NCI-H1930 (cell line): ENCODE results near the gene FCHSD2.
"Not testable (repeated sequence)": the region's sequence is repeated elsewhere in the genome, so short reads cannot be mapped to it uniquely, and the experiment has no call there.

Experiments used
- DNase-seq, 2 experiments: peaks; one replicate each; lab custom pipeline; 2025; lab: John Stamatoyannopoulos, UW

FCHSD2 gene

DNA sequence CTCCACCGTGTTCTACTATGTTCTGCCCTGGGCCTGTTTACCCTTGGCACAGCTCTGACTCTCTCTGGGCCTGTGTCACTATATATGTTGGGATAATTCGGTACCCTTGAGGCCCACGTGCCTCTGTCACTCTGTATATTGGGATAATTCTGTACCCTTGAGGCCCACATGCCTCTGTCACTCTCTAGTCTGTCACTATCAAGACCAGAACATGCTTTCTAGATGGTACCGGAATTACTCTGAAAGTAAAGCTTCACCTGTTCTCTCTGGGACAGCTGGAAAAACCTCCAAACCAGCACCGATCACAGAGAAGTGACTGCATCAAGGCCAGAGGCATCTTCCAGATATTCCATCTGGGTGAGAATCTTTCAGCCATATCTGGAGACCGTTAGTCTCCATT, 9.3 kb upstream of the FCHSD2 start:
- no peak for DNase-seq

DNA sequence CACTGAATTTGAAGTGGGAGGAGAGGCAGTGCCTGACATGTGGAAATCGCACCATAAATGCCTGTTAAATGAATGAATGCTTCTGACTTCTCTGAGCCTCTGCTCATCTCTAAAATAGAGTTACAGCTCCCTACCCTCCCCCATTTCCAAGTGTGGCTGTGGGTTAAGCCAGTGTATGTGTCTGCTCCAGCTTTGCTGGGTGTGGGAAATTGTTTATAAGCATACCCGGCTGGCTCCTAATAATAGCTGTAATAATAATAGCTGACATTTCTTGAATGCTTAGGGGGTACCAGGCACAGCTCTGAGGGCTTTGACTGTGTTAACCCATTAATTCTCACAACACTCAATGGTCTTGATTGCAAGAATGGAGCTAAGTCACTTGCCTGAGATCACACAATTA, 7.0 kb upstream of the FCHSD2 start:
- no peak for DNase-seq

DNA sequence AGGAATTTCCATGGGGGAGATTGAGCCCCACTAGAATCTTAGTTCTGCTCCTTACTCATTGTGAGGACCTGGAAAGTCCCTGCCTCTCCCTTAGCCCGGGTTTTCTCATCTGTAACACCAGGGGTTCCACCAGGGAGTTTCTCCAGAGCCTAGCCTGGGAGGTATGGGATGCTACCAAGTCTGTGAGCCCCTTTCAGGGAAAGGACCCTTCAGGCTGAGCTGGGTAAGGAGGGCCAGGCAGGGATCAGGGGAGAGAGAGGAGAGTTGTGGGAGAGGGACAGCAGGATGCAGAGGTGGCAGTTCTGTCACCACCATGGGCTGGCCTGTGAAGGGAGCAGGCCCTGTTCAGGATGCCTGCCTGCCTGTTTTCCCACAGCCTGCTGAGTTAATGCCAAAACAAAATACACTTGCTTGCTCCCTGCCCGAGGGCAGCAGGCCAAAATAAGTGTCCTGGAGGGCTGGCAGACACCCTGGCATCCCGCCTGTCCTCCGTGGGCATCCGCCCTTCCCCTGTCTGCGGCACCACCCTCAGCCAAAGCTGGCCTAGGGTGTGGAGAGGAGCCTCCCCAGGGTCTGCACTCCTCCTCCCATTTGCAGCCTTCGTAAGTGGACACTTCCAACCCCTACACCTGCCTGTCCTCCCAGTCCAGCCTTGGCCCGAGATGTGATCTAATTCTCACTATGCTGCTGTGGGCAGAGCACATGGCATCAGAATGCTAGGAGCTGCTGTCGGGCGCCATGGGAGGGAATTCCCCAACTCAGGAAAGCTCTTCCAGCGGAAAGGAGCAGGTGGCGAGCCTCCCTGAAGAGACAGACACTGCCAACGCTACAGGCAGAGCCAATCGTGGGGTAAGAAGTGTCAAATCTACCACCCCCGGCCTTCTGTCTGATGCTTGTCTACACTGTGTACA, 5.9 kb upstream of the FCHSD2 start:
- no peak for DNase-seq

DNA sequence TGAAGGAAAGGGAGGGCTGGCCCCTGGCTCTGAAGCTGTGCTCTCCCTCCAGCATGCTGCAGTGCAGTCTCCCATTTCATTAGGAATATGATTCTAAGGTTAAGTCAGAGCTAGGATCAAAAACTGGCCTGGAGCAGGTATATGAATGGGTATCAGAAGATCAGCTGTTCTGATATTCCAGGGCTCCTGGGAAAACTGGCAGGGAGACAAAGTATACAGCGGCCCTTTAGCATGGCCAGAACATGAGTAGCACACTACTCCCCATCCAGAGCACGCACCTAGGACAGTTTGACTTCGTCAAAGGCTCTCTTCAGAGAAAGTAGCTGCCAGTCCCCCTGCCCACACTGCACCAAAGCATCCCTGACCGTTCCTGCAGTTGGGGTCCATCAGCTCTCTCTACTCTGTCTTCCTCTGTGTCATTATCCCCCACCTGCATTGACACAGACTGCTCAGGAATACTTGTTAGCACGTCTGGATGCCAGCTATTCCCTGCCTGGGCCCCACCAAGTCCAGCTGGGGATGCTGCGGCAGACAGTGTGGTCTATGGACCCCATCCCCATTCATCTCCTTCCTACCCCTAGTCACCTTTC, 4.0 kb upstream of the FCHSD2 start:
- no peak for DNase-seq

DNA sequence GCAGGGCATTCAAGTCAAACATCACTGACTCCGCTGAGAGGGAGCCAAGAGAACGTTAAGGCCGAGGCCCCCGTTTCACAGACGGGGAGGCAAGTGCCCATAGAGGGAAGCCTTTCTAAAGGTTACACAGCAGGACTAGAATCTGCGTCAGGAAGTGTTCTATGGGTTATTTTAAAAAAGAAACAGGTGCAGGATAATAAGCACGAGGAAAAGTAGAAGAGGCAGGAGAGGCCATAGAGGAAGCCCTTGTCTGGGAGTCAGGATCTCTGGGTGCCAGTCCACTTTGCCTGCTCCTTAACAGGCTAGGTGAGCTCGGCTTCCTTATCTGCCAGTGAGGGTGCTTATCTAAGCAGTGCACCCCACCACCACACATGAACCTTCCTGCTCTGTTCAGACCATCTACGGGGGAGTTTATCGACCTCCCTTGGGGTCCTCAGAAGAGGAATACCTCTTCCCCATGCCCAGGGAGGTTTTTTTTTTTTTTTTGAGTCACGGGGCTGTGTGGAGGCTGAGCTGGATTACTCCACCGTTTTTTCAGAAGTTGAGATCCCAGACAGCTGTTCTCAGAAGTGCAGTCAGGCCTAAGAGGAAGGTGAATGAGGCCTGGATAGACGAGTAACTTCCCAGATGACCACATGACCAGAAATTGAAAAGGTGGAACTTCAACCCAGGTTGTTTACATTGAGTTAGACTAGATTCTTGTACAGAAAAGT, 1.2 kb upstream of the FCHSD2 start:
- DNase-seq, result no peak

DNA sequence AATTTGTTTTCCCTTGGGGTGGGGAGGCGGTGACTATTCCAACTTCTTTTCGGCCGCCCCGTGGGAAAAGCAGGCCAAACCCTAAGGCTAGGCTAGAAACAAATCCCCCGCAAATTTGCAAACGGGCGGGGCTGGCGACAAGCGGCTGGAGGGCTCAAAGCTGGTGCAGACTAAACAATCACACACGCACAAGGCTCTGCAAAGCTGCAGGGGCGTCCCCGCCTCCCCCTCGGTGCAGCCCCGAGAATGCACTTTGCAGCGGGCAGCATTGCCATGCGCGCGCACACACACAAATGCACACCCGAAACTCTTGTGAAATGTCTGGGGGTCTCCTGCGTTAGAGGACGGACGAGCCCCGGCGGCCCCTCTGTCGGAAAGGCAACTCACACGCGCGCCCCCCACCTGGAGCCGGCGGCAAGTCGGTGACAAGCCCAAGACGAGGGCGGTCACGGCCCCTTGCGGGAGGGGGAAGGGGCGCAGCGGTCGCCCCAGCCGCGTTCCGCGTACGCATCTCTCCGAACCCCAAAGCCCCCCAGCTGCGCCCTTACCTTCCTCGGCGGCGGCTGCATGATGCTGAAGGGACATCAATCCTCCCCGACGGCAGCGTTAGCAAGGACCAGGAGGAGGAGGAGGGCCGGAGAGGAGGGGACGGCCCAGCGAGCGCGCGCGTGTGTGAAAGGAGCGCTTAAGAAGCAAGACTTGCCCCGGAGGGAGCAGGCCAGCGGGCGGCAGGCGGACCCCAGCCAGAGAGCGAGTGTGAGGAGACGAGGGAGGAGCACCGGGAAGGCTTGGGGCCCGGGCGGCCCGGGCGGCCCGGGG, 600 bp downstream of the FCHSD2 start:
- peak in 1 of 2 experiments; percentile 68 for DNase-seq

DNA sequence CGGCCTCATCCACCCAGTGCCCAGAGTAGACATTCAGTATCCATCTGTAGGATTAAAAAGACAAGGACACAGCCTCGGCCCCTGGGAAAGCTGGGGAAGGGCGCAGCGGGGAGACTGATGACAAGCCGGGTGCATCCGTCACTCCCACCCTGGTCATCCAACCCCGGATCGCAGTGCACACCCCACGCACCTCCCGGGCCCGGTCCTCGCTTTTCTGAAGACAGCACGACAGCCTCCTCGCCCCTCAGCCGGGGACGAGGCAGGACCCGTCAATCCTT, 1.1 kb downstream of the FCHSD2 start:
- no peak for DNase-seq

DNA sequence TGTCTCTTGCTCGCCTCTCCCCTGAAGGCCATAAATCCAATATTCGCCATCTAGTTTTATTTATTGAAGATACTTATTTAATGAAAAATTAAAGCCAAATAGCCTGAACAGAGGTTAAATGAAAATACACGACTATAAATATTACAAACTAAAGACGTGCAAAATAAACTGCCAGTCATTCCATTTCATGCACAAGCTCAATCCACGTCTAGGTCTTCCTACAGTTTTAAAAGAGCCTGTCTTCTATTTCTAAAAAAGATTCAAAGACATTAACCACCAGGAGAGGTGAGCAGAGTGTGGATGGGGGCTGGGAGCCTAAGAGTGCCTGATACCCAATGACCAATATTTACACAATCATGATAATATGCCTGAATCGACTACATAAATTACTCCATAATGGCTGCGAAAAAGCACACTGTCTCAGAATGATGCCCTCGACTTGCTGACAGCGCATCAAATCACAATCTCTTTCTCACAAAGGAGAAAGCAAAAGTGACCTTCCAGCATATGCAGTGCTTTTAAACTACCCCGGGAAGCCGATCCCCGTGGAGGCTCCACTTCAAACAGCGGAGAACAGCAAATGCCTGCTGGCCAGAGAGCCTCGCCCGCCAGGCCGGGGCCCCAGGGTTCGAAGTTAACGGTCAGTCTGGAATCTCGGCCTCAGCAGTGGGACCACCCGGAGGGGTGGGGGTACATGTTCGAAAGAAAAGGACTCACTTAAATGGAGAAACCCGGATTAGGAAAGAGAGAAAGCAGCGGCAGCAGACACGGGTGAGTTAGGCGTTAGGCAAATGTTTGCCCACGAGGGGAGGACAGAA, 1.7 kb downstream of the FCHSD2 start:
- DNase-seq, result no peak

DNA sequence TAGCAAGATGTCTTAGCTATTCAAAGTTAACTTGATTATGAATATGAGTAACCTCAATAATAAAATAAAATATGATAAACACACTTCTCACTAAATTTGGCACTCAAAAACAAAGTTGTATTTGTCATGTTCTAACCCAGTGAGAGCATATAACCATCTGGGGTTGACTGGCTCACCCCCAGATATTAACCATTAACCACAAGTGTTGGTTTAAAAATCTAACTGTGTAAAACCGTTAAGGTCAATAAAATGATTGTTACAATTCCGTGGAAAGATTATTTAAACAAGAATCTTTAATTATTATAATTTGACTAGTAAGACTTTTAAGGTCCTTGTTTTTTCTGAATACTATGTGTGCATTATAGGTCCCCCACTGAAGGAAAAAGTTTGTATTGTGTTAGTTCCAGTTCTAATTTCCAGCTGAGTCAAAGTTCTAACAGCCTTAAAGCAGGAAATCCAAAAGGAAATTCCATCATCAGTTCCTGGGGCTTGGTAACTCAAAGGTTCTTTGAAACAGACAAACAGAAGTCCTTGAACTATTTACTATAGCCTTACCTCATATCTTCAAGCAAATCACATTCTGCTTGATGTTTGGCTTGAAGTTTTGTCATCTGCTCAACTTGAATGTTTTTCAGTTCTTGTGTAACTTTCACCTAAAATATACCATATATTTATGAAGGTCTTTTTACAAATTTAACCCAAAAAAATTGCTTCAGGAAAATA, 2.5 kb downstream of the FCHSD2 start:
- no peak for DNase-seq

DNA sequence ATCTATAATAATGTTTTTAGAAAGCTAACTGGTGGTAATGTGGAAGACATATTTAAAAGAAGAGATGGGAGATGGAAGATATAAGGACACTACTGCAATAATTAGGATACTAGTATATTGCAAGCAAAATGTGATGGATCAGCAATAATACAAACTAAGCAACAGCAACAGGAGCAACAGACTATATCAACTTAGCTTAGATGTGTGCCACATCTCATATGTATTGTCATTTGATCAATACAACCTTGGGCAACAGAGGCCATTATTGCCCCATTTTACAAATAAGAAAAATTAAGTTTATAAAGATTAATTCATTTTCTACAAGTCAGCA, 4.2 kb downstream of the FCHSD2 start:
- DNase-seq, result no peak

DNA sequence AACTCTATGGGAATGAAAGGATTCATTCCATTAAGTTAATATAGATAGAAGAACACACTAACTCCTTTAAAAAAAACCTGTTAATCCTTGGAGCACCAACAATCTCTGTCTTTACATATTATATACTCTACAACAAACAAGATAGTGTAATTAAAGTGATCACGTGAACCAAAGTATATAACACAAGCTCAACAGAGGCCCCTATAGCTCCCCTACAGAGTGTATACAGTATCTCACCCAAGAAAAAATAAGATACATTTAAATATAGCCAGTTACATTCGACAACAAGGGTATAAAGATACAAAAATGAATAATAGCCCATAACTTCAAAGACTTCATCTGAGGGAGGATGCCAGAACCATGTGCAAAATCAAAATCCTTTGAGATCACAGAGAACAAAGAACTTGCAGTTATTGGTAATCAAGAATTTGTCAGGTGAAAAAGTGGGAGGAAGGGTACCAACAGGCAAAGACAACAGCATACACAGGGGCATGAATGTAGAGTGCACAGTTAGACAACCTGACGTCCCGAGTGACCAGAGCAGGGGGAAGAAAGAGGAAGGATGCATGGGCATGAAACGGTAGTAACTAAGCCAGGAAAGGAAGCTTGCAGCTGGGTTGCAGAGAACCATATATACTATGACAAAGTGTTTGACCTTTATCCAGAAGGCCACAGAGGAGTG, 4.7 kb downstream of the FCHSD2 start:
- DNase-seq, result no peak

DNA sequence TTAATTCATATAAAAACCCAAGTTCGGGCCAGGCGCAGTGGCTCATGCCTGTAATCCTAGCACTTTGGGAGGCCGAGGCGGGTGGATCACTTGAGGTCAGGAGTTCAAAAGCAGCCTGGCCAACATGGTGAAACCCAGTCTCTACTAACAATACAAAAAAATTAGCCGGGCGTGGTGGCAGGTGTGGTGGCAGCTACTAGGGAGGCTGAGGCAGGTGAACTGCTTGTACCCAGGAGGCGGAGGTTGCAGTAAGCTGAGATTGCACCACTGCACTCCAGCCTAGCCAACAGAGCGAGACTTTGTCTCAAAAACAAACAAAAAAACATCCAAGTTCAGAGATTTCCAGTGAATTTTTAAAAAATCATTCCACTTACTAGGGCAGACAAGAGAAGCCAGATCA, 5.4 kb downstream of the FCHSD2 start:
- not testable (repeated sequence) for DNase-seq

DNA sequence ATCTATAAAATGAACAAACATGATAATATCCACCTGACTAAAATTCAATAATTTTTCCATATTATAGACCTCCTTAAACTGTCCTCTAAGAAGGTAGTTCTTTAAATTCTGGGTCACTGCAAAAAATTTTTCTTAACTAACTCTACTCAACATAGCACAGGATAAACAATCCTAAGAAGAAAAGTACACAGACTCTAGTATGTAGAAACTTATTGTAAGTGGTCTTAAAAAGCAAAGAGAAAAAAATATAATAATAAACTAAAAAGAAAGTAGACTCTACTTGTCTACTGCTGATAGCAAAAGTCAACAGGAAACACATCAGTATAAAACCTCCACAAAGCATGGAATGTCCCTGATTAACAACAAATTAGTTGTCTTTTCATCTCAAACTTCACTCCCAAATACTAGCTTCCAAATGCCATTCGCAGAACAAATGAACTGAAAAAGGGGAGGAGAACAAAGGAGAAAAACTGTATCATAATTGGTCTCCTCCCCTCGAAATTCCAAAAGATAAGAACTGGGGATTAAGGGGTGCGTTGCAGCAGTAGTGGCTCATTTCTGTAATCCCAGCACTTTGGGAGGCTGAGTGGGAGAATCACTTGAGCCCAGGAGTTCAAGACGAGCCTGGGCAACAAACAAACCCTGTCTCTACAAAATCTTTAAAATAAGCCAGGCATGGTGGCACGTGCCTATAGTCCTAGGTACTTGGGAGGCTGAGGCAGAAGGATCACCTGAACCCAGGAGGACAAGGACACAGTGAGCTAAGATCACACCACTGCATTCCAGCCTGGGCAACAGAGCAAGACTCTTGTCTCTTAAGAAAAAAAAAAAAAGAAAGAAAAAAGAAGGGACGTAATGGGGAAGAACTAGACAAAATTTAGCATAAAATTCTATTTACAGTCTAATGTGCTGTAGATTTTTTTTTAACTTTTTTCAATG, 6.5 kb downstream of the FCHSD2 start:
- no peak for DNase-seq

DNA sequence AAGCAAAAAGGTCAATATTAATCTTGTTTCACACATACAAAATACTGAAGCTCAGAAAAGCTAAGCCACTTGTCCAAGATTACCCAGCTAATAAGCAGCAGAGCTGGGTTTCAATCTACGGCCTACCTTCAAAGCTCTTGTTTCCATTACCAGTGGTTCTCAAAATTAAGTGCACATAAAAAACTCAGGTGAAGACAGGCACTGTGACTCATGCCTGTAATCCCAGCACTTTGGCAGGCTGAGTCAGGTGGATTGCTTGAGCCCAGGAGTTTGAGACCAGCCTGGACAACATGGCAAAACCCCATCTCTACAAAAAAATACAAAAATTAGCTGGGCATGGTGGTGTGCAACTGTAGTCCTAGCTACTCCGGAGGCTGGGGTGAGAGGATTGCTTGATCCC, 9.8 kb downstream of the FCHSD2 start:
- not testable (repeated sequence) for DNase-seq

DNA sequence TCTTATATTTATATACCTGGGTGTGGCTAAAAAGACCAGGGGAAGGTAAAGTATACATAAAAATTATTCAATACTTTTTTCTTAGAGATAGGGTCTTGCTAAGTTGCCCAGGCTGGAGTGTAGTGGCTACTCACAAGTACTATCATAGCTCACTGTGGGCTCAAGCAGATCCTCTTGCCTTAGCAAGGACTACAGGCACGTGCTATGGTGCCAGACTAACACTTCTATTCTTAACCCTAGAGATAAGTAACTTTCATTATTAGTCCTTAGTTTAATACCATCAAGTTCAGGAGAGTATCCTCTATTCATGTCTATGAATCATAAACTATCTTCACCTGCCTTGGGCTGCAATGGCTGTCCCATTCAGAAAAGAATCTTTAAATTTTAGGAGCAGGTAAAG, 11.9 kb downstream of the FCHSD2 start:
- DNase-seq, result no peak

DNA sequence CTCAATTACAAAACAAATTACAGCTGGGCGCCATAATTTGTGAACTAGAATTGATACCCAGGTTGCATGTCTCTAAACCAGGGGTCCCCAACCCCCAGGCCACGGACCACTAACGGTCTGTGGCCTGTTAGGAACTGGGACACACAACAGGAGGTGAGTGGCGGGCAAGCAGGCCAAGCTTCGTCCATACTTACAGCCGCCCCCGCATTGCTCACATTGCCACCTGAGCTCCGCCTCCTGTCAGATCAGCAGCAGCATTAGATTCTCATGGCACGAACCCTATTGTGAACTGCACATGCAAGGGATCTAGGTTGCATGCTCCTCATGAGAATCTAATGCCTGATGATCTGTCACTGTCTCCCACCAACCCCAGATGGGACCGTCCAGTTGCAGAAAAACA, 12.9 kb downstream of the FCHSD2 start:
- DNase-seq, result no peak

DNA sequence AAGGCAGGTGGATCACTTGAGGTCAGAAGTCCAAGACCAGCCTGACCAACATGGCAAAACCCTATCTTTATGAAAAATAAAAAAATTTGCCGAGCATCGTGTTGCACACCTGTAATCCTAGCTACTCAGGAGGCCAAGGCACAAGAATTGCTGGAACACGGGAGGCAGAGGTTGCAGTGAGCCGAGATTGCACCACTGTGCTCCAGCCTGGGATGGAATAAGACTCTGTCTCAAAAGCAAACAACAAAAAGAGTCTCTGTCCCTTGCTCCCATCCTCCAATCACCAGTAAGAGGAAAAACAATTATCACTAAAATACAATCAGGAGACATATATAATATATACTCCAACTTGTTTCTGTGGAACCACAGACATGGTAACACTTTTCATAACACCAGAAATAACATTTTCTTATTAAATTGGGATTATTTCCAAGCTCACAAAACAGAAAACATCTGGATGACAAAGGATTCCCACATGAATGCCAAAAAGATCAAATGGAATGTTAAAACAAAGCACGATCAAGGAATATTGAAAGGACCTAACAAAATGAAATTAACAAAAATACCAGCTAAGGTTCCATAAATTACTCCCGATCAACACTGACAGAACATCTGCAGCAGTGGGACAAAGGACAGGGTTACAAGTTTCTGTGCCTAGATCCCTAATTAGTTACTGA, 15.2 kb downstream of the FCHSD2 start:
- no peak for DNase-seq

DNA sequence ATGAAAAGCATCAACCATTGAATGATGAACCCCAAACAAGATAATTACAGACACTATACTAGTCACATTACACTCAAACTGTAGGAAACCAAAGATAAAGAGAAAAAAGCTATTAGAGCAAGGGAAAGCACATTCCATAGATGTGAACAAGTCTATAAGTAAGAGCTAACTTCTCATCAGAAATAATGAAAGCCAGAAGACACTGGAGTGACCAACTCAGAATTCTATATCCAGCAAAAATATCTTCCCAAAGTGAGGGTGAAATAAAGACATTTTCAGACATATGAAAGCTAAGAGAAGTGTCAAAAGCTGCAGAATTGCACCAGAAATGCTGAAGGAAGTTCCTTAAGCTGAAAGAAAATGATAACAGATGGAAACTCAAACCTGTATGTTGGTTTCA, 17.3 kb downstream of the FCHSD2 start:
- no peak for DNase-seq

DNA sequence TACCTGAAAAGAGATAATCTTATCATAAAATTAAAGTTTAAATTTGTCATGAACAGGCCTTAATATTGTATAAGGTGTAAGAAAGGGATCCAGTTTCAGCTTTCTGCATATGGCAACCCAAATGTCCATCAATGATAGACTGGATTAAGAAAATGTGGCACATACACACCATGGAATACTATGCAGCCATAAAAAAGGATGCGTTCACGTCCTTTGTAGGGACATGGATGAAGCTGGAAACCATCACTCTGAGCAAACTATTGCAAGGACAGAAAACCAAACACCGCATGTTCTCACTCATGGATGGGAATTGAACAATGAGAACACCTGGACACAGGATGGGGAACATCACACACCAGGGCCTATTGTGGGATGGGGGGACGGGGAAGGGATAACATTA, 18.2 kb downstream of the FCHSD2 start:
- not testable (repeated sequence) for DNase-seq
